ENCODE results near the gene PTPRM.

Gene PTPRM

DNA sequence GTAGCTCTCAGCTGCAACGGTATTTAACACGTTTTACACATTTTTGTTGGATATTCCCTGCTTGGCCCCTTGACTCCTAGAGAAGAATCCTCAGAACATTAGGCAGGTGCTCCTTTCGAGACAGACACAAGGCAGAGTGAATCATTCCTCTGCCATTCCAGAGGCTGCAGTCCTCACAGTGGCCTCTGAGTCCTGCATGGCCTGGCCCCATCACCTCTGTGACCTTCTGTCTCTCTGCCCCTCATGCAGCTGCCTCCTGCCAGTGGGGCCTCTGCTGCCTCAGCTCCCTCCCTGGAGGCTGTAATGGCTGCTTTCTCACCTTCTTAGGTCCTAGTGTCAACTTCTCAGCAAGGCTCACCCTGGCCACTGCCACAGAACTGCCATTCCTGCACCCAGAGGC lies 101.3 kb downstream of the PTPRM start:
- no peak for DNase-seq (ENCODE audit: low read depth in 2 of 2)

DNA sequence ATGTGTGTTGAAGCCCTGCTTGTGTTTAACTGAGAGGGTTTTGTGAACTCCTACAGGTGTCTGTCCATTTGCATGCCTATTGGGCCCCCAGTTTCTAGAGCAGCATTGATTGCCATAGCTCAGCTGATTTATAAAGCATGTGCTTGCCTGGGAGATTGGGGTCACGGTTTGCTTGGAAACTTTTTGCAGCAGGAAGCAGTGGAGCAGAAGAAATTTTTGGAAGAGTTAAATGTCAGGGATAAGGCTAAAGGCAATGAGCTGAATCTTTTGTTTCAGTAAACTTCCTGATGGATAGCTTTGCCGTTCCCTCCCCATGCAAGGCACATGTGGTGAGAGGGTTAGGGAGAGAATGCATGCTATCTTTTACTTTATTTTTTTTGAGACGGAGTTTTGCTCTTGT lies 102.2 kb downstream of the PTPRM start:
- DNase-seq (ENCODE audit: low read depth in 2 of 2) = no peak

DNA sequence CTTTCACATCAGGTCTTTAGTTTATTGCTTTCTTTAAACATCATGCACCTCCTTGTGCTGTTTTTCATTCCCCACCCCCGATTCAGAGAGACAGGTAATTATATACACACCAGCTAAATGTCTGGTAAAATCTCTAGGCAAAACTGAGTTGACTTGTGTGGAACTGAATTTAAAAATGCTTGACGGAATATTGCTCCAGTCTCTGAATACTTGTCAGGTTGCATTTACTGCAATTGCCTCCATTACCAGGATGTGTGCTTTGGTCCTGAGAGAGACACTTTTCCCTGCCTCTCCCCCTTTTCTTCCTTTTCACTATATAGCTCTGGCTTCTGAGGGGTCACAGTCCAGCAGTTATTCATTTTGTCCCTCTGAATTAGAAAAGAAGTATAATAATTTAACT lies 104.0 kb downstream of the PTPRM start:
- no peak for DNase-seq (ENCODE audit: low read depth in 2 of 2)

DNA sequence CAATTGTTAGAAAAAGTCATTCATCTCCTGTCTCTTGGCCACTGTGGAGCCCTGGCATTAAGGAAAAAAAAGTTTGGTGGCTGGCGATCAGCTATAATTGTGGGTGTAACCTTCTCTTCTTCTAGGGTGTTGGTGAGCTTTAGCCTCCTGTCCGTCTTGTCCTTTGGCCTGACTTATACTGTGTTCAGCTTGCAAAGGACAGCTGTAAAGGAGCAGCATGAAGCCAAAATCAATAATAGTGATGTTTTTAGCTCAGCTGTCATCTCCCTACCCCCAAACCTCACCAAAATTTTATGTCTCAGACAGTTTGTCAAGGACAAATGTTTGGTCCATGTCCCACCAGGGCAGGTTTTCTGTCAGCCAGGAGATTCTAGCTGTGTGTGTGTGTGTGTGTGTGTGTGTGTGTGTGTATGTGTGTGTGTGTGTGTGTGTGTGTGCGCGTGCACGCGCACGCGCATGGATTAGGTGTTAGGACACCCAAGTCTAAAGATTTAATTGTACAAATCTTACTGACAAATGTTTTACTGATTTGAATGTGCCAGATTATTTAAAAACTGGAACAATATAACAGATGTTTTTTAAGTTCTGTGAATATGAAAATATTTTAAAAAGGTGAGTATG lies 109.2 kb downstream of the PTPRM start:
- no peak for DNase-seq (ENCODE audit: low read depth in 2 of 2)

DNA sequence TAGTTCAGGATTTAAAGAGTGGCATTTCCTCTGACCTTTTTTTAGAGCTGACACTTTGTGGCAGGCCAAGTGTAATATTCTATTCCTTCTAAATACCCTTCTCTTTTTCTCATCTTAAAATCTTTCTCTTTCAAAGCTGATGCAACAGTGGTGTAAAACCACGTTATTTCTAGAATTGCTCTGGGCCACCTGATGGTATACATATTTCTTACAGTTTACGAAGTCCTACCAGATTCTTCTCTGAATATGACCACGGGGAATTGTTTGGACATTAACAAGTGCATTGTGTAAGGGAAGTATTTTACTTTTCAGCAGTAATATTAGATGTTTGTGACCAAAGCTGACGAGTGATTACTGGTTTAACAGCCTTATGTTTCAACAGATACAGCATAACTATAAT lies 109.9 kb downstream of the PTPRM start:
- DNase-seq (ENCODE audit: low read depth in 2 of 2) = no peak

DNA sequence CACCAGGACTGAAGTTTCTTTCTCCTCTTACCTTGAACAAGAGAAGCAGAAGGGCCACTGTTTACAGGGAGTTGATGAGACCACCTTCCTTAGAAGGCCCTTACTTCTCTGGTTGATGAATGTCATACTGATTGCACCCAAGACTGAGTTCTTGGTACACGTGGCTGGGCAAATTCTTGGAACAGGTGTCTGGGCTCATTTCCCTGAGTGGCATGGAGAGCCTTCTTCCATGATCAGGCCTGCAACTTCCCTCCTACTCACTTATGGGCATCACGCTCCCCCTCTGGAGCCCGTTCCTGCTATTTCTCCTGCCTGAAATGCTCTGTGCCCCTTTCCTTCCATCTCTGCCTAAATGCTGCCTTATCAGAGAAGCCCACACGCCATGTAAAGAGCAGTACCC lies 110.3 kb downstream of the PTPRM start:
- no peak for DNase-seq (ENCODE audit: low read depth in 2 of 2)

DNA sequence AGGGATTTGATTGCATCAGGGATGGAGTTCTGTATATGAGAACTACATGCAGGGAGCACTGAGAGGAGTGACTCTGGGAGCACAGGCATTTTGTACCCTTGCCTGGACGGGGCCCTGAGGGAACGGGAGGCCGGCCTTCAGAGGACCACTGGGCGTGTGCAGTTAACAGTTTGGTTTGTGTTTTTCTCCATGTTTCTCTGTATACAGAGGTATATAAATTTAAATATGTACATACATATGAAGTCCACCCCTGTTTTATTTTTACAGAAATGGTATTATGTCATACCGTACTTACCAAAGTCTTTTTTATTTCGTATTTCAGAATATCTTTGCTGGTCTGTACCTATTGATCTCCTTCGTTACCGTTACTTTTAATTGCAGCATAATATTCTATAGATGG lies 111.3 kb downstream of the PTPRM start:
- no peak for DNase-seq (ENCODE audit: low read depth in 2 of 2)

DNA sequence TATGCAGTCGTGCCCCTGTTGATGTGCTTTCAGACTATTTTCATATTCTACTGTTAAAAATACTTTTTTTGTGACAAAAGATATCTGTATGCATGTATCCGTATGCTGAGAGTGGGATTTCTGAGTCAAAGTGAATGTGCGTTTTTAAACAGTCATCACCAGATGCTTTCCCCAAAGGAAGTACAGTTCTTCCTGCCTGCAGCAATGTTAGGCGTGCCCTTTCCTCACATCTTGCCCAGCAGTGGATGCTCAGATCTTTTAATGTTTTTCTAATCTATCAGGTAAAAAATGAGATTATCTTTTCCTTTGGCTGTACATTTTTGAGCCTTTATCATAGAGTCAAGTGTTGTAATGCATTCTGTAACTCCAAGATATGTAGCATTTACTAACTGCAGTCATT lies 111.7 kb downstream of the PTPRM start:
- DNase-seq (ENCODE audit: low read depth in 2 of 2) = no peak

DNA sequence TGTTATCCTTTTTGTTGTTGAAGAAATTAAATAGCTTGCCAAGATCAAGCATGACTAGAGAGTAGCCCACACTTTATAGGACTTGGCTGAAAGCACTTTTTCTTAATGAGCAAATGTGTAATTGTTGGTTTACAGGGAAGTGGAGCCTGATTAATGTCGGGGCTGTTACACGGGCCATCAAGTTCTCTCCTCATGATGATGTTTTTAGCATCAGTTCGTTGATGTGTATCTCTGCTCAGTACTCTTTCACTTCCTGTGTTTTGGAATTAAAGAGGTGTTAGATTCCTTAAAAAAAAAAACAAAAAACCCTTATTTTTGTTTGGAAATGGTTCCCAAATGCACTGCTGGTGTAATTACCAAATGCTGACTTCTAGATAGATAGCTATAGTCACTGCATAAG lies 114.2 kb downstream of the PTPRM start:
- DNase-seq (ENCODE audit: low read depth in 2 of 2) = no peak

DNA sequence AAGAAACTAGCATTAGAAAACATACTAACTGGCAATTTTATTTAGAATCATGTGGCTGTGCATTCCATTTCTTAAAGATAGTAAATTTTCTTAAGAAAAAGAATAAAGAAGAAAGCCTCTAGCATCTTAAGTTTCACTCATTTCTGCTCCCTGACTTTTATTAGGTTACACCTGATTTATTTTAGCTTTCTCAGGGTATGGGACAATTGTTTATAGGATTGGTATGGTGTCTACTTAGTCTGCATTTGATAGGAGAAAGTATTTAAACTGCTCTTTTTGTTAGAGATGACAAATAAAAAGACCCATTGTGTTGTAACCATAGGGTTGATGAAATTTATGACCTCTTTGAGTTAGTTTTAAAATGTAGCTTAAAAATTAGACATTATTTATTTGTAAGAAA lies 115.2 kb downstream of the PTPRM start:
- no peak for DNase-seq (ENCODE audit: low read depth in 2 of 2)

DNA sequence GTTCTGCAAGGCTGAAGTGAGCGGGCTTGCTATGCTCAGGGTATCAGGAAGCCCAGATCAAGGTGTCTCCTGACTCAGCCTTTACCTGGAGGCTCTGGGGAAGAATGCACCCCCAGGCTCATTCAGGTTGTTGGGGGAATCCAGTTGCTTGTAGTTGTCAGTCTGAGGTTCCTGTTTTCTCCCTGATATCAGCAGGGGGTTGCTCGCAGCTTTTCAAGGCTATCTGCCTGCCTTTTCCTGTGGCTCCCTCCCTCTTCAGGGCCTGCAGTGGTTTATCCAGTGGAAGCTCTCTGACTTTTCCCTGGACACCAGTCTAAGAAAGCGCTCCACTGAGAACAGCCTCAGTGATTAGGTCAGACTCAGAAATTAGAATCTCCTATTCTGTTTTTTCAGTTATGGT lies 116.6 kb downstream of the PTPRM start:
- DNase-seq (ENCODE audit: low read depth in 2 of 2) = no peak

DNA sequence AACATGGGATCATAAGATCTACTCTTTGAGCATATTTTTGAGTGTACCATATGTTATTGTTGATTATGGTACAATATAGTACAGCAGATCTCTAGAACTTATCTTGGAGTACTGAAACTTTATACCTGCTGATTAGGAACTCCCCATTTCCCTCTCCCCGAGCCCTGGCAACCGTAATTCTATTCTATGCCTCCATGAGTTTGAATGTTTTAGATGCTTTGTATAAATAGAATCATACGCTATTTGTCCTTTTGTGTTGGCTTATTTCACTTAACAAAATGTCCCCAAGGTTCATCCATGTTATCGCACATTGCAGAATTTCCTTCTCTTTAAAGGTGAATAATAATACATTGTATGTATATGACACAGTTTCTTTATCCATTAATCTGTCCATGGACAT lies 117.2 kb downstream of the PTPRM start:
- DNase-seq (ENCODE audit: low read depth in 2 of 2) = no peak

DNA sequence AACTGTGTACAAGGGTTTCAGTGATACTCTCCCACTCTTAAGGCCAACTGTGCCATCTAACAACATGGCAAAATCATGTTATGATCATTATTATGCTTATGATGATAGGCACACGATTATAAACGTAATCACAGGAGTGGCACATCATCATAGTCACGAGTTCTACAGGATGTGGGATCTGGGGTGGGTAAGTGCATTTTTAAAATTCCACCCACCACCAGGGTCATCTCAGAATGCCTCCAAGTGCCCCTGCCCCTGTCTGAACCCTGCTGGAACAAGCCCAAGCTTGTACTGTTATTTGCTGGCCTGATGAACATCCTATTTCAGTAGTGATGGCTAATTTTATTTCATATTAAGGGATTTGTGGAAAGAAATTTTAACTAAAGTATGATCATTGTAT lies 117.8 kb downstream of the PTPRM start:
- DNase-seq (ENCODE audit: low read depth in 2 of 2) = no peak

DNA sequence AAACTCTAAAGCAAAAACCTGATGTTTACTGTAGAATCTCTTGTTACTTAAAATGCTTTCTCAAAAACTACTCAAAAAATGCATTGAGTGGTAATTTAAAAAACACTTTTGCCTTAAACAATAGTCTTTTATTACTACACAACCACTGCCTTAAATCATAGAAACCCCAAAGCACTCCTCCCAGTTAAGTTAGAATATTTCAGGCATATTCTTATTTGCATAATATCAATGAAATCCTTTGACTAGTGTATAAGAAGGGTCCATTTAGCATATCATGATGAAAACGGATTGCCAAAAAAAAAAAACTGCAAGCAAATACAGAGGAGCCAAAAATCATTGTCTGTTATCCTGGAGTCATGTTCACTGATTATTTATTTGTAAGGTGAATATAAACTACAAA lies 119.2 kb downstream of the PTPRM start:
- no peak for DNase-seq (ENCODE audit: low read depth in 2 of 2)

DNA sequence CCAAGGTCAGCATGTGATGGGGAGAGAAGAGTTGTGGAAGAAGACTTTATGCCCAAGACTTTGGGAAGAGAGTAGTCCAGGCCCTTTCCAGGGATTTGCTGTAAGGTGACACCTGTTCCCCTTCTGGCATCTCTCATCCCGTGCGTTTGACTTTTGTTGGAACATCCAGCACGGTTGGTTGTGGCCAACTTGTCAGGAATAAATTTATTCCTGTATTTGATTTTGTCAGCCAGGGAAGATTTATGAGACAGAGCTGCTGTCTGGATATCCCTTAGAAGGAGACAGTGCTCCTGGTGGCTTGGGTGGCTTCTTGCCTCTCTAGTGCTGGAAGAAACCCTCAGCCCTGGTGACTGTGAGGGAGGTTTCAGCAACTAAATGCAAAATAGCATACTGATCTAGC lies 121.5 kb downstream of the PTPRM start:
- DNase-seq (ENCODE audit: low read depth in 2 of 2) = no peak

DNA sequence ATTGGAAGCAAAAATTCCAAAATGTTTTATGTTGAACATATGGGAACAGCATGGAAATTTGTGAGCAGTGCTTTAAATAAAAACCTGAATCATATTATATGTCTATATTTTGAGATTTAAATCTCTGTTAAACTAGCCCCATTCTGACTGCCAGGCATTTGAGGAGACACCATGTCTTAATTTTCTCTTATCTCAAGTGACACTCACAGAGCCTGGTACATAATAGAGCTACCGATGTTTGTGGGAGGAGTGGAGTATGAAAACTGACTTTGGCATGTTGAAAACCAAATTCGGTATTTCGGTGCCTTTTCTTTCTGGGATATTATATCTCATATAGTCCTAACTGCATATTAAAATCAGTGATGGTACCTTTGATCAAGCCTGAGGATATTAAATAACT lies 124.1 kb downstream of the PTPRM start:
- DNase-seq (ENCODE audit: low read depth in 2 of 2) = no peak

DNA sequence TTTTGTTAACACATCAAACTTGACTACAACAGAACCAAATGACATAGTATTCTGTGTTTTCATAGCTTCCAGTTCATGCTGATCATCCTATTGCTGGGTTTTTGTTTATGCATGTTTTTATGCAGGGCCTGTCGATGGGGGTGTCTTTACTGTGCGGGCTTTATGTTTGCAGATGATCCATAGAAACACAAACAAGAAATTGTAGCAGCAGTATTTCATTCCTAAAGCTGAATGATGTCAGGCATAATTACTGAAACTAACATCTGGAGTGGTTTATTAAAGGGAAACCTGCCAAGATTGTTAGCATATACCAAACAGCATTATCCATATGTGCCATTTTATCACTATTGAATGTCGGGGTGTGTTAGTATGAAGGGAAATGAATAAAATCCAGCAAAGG lies 129.7 kb downstream of the PTPRM start:
- DNase-seq (ENCODE audit: low read depth in 2 of 2) = no peak

DNA sequence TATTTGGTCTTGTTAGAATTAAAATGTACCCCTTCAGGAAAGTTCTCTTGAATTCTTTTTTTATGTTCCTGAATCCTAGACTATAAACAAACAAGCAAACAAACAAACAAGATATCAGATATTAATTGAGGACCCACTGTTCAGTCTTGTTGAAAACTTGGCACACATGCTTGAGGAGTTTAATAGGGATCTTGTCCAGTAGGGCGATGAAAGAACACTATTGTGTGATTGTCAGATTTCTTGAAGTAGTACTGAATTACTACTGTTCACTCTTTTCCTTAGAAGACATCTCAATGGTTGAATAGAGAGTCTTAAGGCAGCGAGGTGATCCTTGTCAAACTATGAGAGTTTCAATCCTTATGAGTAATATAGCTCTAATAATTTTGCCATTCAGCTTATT lies 130.2 kb downstream of the PTPRM start:
- DNase-seq (ENCODE audit: low read depth in 2 of 2) = no peak

DNA sequence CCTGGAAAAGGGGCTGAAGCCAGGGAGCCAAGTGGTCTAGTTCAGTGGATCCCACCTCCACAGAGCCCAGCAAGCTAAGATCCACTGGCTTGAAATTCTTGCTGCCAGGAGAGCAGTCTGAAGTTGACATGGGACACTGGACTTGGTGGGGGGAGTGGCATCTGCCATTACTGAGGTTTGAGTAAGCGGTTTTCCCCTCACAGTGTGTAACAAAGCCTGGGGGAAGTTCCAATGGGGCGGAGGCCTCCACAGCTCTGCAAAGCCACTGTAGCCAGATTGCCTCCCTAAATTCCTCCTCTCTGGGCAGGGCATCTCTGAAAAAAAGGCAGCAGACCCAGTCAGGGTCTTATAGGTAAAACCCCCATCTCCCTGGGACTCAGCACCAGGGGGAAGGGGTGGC lies 144.4 kb downstream of the PTPRM start:
- DNase-seq (ENCODE audit: low read depth in 2 of 2) = no peak

DNA sequence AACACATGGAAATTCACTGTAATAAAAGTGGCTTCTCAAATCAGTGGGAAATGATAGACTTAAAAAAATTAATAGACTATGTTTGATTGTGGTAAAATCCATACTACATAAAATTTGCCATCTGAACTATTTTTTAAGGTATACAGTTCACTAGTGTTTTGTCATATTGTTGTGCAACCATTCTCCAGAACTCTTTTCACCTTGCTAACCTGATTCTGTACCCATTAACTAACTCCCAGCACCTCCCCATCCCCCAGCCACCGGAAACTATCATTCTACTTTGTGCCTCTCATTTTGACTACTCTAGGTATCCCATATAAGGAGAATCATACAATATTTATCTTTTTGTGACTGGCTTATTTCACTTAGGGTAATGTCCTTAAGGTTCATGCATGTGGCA lies 153.3 kb downstream of the PTPRM start:
- no peak for DNase-seq (ENCODE audit: low read depth in 2 of 2)

DNA sequence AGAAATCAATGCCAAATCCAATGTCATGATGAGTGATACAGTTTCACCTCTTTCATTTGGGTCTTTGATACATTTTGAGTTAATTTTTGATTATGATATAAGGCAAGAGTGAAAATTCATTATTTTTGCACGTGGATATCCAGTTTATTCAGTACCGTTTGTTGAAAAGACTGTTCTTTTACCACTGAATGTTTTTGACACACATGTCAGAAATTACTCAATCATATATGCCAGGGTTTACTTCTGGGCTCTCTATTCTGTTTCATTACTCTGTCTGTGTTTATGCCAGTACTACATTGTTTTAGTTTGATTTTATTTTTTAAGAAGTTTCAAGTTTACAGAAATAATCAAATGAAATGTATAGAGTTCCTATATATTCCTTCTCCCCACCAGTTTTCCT lies 154.4 kb downstream of the PTPRM start:
- DNase-seq (ENCODE audit: low read depth in 2 of 2) = no peak

DNA sequence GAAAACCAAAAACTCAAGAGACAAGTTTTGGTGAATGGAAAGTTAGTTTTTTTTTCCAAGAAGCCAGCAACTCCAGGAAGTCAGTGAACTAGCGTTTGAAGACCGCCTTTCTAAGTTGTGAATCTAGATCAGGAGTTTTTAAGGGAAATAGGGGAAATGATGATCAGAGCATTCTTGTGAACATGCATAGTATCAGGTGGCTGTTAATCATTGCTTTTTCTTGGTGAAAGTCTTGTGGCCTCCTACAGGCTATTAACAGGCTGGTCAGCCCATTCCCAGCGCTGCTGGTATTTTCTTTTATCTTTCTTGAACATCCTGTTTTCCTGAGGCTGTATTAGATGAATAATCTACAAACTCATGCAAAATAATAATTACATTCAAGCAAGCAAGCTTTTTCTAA lies 155.8 kb downstream of the PTPRM start:
- DNase-seq (ENCODE audit: low read depth in 2 of 2) = no peak

DNA sequence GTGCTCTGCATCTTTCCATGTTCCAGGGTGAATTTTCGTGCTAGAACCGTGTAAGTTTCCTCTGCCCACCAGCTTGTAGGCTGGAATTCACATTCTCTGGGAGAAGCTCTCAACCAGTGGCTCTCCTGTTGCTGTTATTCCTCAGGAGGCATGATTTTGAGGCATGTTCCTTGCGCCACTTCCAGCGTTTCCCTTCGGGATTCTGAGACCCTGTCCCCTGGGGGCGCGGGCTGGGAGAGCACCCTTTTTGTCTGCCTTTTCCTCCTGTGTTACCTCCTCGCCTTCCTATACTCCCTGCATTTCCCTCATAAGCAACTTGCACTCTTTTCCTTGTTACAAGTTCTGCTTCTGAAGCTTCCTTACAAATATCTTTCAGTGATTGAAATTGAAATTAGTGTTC lies 156.4 kb downstream of the PTPRM start:
- no peak for DNase-seq (ENCODE audit: low read depth in 2 of 2)

DNA sequence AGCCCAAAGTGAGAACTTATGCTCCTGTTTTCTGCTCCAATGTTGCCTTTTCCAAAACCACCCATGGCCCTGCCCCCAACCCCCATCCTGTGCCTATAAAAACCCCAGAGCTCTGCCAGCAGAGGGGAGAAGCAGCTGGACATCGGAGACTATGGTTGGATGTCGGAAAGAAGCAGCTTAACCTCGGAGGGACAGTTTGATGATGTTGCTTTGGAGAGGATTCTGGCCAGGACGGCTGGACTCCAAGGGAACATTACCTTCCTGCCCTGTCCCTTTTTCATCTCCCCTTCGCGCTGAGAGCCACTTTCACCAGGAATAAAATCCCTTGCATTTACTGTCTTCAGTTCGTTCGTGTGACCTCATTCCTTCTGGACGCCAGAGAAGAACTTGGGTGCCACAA lies 158.4 kb downstream of the PTPRM start:
- no peak for DNase-seq (ENCODE audit: low read depth in 2 of 2)

DNA sequence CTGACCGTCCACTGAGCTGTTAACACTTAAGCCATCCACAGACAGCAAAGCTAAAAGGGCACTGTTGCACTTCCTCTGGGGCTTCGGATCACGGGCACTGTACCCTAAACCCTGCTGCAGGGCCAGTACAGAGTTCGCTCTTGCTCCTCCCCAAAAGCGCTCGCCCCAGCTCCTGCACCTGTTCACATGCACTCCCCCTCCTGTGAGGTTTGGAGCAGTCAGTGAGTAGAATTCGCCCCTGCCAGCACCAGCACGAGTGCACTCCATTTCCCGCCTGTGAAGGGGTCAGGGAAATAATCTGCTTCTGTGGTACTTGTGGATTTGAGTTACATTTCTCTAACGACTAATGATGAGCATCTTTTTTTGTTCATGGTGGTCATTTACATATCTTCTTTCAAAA lies 158.8 kb downstream of the PTPRM start:
- no peak for DNase-seq (ENCODE audit: low read depth in 2 of 2)
